GM12874 (cell line): ENCODE results near the gene RPL21.

Source experiments
- TF ChIP-seq, protein P1 (sequence below): IDR thresholded peaks from 2 replicates; pipeline ENCODE4 v1.5.1; 2011; ENCODE audit warnings: low read depth, mild to moderate bottlenecking, control low read depth, low read length, moderate library complexity; ENCODE audit not compliant: insufficient read depth

The RPL21 gene

GRCh38 chr13:27271570-27272096 lies 20.3 kb downstream of the RPL21 start:
- TF ChIP-seq, protein P1, sequence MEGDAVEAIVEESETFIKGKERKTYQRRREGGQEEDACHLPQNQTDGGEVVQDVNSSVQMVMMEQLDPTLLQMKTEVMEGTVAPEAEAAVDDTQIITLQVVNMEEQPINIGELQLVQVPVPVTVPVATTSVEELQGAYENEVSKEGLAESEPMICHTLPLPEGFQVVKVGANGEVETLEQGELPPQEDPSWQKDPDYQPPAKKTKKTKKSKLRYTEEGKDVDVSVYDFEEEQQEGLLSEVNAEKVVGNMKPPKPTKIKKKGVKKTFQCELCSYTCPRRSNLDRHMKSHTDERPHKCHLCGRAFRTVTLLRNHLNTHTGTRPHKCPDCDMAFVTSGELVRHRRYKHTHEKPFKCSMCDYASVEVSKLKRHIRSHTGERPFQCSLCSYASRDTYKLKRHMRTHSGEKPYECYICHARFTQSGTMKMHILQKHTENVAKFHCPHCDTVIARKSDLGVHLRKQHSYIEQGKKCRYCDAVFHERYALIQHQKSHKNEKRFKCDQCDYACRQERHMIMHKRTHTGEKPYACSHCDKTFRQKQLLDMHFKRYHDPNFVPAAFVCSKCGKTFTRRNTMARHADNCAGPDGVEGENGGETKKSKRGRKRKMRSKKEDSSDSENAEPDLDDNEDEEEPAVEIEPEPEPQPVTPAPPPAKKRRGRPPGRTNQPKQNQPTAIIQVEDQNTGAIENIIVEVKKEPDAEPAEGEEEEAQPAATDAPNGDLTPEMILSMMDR: no peak

- TF ChIP-seq, protein P1: no peak
Observed at GRCh38 chr13:27273658-27274425, 22.5 kb downstream of the RPL21 start.

DNA sequence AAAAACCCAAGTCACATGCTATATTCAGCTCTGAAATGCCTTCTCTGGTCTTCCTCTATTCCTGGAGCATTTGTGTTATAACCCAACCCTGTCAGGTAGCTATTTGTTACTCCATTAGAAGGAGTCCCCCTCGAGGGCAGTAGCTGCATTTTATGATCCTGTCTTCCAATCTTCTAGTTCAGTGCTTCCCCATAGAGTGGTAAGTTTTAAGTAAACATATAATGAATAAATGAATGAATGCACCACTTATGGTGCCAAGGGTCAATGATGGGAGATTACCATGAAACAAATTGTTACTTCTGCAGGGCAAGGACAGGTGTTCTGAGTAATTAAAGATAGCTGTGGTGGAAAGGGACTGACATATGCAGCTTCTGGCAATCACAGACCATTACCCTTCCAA lies 23.3 kb downstream of the RPL21 start:
- TF ChIP-seq, protein P1: no peak

- TF ChIP-seq, protein P1: no peak
Observed at GRCh38 chr13:27276188-27276587, 24.8 kb downstream of the RPL21 start.

GRCh38 chr13:27279506-27279905 lies 28.1 kb downstream of the RPL21 start:
- TF ChIP-seq, protein P1: no peak

DNA sequence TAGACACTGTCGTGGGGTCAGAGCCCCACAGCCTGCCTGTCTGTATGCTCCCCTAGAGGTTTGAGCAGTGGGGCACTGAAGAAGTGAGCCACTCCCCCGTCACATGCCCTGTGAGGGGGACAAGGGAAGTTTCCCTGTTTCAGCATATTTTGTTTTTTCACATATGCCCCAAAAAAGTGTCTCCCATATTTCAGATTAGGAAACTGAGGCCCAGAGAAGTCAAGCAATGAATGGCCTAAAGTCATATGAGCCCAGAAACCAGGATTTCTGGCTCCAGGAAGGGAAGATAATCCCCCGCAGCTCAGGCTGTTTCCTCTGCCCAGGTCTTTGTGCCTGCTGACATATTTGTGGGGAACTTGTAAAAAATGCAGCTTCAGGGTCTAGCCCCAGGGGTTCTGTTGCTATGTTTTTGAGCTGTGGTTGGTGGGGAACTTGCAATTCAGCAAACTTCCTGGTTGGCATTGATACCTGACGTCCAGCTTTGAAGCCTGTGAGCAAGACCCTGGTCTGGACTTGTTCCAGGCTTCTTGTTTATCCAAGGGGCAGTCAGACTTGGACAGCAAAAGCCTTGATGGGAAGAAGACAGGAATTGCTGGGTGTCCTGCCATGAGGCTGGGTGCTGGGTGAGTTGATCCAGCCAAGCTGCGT lies 28.8 kb downstream of the RPL21 start:
- TF ChIP-seq, protein P1: no peak

GRCh38 chr13:27280841-27281240 lies 29.5 kb downstream of the RPL21 start:
- TF ChIP-seq, protein P1: no peak
